Activated T-helper 1 cell treated with anti-CD3 and anti-CD28 coated beads, Interleukin-12 subunit alpha, Interleukin-12 subunit beta, Interleukin-2, Interleukin-4 antibody, amounts not matched to agents 30 ng/mL and 10 ng/mL and 1 ng/mL, durations not matched to agents 14 hours and 24 hours and 36 hours (primary cell): ENCODE data around the gene DIAPH2. TPM values are rescaled to one million over a fixed set of nuclear protein-coding genes. Genes with fewer than 3 reads are reported as not detected.

Experiments used
- DNase-seq: peaks from one replicate; pipeline ENCODE4 v3.0.0; 2021; ENCODE audit warnings: low spot score
- H3K27ac Mint-ChIP-seq: one replicate; pipeline ENCODE4 v1.8.0; 2021; ENCODE audit warnings: mild to moderate bottlenecking, mixed read lengths
- H3K27me3 Mint-ChIP-seq: one replicate; pipeline ENCODE4 v1.8.0; 2022; ENCODE audit warnings: mild to moderate bottlenecking, moderate library complexity, mixed read lengths; ENCODE audit not compliant: insufficient read depth
- H3K36me3 Mint-ChIP-seq: one replicate; pipeline ENCODE4 v1.8.0; 2021; ENCODE audit warnings: low read depth, mixed read lengths
- H3K4me1 Mint-ChIP-seq: one replicate; pipeline ENCODE4 v1.8.0; 2021; ENCODE audit warnings: low read depth, mixed read lengths
- H3K4me3 Mint-ChIP-seq: one replicate; pipeline ENCODE4 v1.8.0; 2021; ENCODE audit warnings: mild to moderate bottlenecking, moderate library complexity, mixed read lengths
- H3K9me3 Mint-ChIP-seq: one replicate; pipeline ENCODE4 v1.8.0; 2021; ENCODE audit warnings: mixed read lengths
- intact Hi-C: fragments of 100-400 bp; cut with micrococcal nuclease; formaldehyde crosslinking; loops from one replicate; pipeline ENCODE4 v1.15.1; 2024
- total RNA-seq: library from RNA; stranded (reverse); gene quantifications from 2 replicates; pipeline ENCODE4 v1.2.3, GENCODE V29; 2022

DIAPH2 gene
- total RNA-seq, 1 donor from 2014 or later, result 10.8 TPM

- Mint-ChIP-seq H3K9me3 (no peaks in the 10 kb centered on the region), H3K27me3 (no peaks in the 10 kb centered on the region), H3K36me3 (no peaks in the 10 kb centered on the region), H3K27ac (no peak overlapping the region), H3K4me1 (no peaks in the 10 kb centered on the region), H3K4me3 (no peak overlapping the region)
- intact Hi-C loops, result no loop called here
- DNase-seq, result no peak
These were observed 644.3 kb downstream of the DIAPH2 start for GRCh38 chrX:97328853-97329390.

- Mint-ChIP-seq H3K36me3 (no peaks in the 10 kb centered on the region), H3K4me1 (no peaks in the 10 kb centered on the region), H3K4me3 (no peak overlapping the region), H3K27me3 (no peaks in the 10 kb centered on the region), H3K9me3 (no peaks in the 10 kb centered on the region), H3K27ac (no peak overlapping the region)
- intact Hi-C loops, result no loop called here
- DNase-seq, result no peak
These were observed 645.5 kb downstream of the DIAPH2 start for GRCh38 chrX:97330151-97330550.

- intact Hi-C loops, result no loop called here
- H3K9me3 Mint-ChIP-seq, result no peaks in the 10 kb centered on the region
- H3K36me3 Mint-ChIP-seq, result no peaks in the 10 kb centered on the region
- H3K27ac Mint-ChIP-seq, result no peak overlapping the region
- no peaks in the 10 kb centered on the region for H3K27me3 Mint-ChIP-seq
- no peak overlapping the region for H3K4me3 Mint-ChIP-seq
- DNase-seq, result no peak
- H3K4me1 Mint-ChIP-seq, result no peaks in the 10 kb centered on the region
These were observed 648.3 kb downstream of the DIAPH2 start for GRCh38 chrX:97332963-97333362.

- H3K4me1 Mint-ChIP-seq, result no peaks in the 10 kb centered on the region
- H3K27ac Mint-ChIP-seq, result no peak overlapping the region
- no peaks in the 10 kb centered on the region for H3K9me3 Mint-ChIP-seq
- H3K36me3 Mint-ChIP-seq, result no peaks in the 10 kb centered on the region
- H3K4me3 Mint-ChIP-seq, result no peak overlapping the region
- intact Hi-C loops, result no loop called here
- no peak for DNase-seq
- H3K27me3 Mint-ChIP-seq, result no peaks in the 10 kb centered on the region
These were observed 650.2 kb downstream of the DIAPH2 start for GRCh38 chrX:97334850-97335249.

- no peaks in the 10 kb centered on the region for H3K9me3 Mint-ChIP-seq
- H3K36me3 Mint-ChIP-seq, result no peaks in the 10 kb centered on the region
- H3K4me1 Mint-ChIP-seq, result no peaks in the 10 kb centered on the region
- H3K27ac Mint-ChIP-seq, result no peak overlapping the region
- H3K4me3 Mint-ChIP-seq, result no peak overlapping the region
- no peak for DNase-seq
- intact Hi-C loops, result no loop called here
- no peaks in the 10 kb centered on the region for H3K27me3 Mint-ChIP-seq
These were observed 660.1 kb downstream of the DIAPH2 start for GRCh38 chrX:97344724-97345123.

GRCh38 chrX:97358941-97359340 lies 674.3 kb downstream of the DIAPH2 start:
- intact Hi-C loops, result no loop called here
- Mint-ChIP-seq H3K27me3 (no peaks in the 10 kb centered on the region), H3K27ac (no peak overlapping the region), H3K36me3 (no peaks in the 10 kb centered on the region), H3K4me3 (no peak overlapping the region), H3K4me1 (no peaks in the 10 kb centered on the region), H3K9me3 (no peaks in the 10 kb centered on the region)
- no peak for DNase-seq

- Mint-ChIP-seq H3K4me1 (no peaks in the 10 kb centered on the region), H3K27me3 (no peaks in the 10 kb centered on the region), H3K27ac (no peak overlapping the region), H3K9me3 (no peaks in the 10 kb centered on the region), H3K4me3 (no peak overlapping the region), H3K36me3 (peaks cover 1% of the 10 kb centered on the region)
- no peak for DNase-seq
- intact Hi-C loops, result no loop called here
These were observed 679.2 kb downstream of the DIAPH2 start for GRCh38 chrX:97363843-97364242.

- Mint-ChIP-seq H3K9me3 (no peaks in the 10 kb centered on the region), H3K4me1 (no peaks in the 10 kb centered on the region), H3K36me3 (peaks cover 1% of the 10 kb centered on the region), H3K27ac (no peak overlapping the region), H3K4me3 (no peak overlapping the region), H3K27me3 (no peaks in the 10 kb centered on the region)
- DNase-seq, result no peak
- intact Hi-C loops, result no loop called here
These were observed 681.6 kb downstream of the DIAPH2 start for GRCh38 chrX:97366237-97366636.

- no peak for DNase-seq
- intact Hi-C loops, result no loop called here
- Mint-ChIP-seq H3K4me1 (no peaks in the 10 kb centered on the region), H3K9me3 (no peaks in the 10 kb centered on the region), H3K27me3 (no peaks in the 10 kb centered on the region), H3K4me3 (no peak overlapping the region), H3K27ac (no peak overlapping the region), H3K36me3 (peaks cover 1% of the 10 kb centered on the region)
These were observed 682.5 kb downstream of the DIAPH2 start for GRCh38 chrX:97367125-97367524.

GRCh38 chrX:97369947-97370346 lies 685.3 kb downstream of the DIAPH2 start:
- Mint-ChIP-seq H3K27ac (no peak overlapping the region), H3K36me3 (peaks cover 1% of the 10 kb centered on the region), H3K4me3 (no peak overlapping the region), H3K27me3 (no peaks in the 10 kb centered on the region), H3K4me1 (no peaks in the 10 kb centered on the region), H3K9me3 (no peaks in the 10 kb centered on the region)
- DNase-seq, result no peak
- intact Hi-C loops, result no loop called here

GRCh38 chrX:97372001-97372766 lies 687.5 kb downstream of the DIAPH2 start:
- Mint-ChIP-seq H3K9me3 (no peaks in the 10 kb centered on the region), H3K4me1 (no peaks in the 10 kb centered on the region), H3K27ac (no peak overlapping the region), H3K36me3 (peaks cover 1% of the 10 kb centered on the region), H3K4me3 (no peak overlapping the region), H3K27me3 (no peaks in the 10 kb centered on the region)
- intact Hi-C loops, result no loop called here
- no peak for DNase-seq

GRCh38 chrX:97374266-97374665 lies 689.6 kb downstream of the DIAPH2 start:
- DNase-seq, result no peak
- Mint-ChIP-seq H3K36me3 (no peaks in the 10 kb centered on the region), H3K9me3 (no peaks in the 10 kb centered on the region), H3K4me1 (no peaks in the 10 kb centered on the region), H3K4me3 (no peak overlapping the region), H3K27ac (no peak overlapping the region), H3K27me3 (no peaks in the 10 kb centered on the region)
- intact Hi-C loops, result no loop called here

GRCh38 chrX:97380200-97380599 lies 695.6 kb downstream of the DIAPH2 start:
- Mint-ChIP-seq H3K9me3 (no peaks in the 10 kb centered on the region), H3K36me3 (no peaks in the 10 kb centered on the region), H3K4me1 (no peaks in the 10 kb centered on the region), H3K27me3 (no peaks in the 10 kb centered on the region), H3K27ac (no peak overlapping the region), H3K4me3 (no peak overlapping the region)
- intact Hi-C loops, result no loop called here
- no peak for DNase-seq

- peaks cover 4% of the 10 kb centered on the region for H3K4me1 Mint-ChIP-seq
- no peaks in the 10 kb centered on the region for H3K27me3 Mint-ChIP-seq
- H3K36me3 Mint-ChIP-seq, result no peaks in the 10 kb centered on the region
- DNase-seq, result no peak
- H3K9me3 Mint-ChIP-seq, result no peaks in the 10 kb centered on the region
- no peak overlapping the region for H3K27ac Mint-ChIP-seq
- H3K4me3 Mint-ChIP-seq, result no peak overlapping the region
- intact Hi-C loops, result no loop called here
These were observed 700.0 kb downstream of the DIAPH2 start for GRCh38 chrX:97384685-97385084.
